Large intestine (tissue), 3 donors: ENCODE results near the gene PBX1. TPM values are rescaled to one million over a fixed set of nuclear protein-coding genes. Genes with fewer than 3 reads are reported as not detected.
A peak's percentile ranks its signal among the peaks of the same experiment; 100 is the strongest.

Experiments used
- DNase-seq, 2 donors: peaks; one replicate each; pipeline versions ENCODE4 v3.0.0 to v3.0.0-alpha.2; 2013
- H3K27ac ChIP-seq: one replicate; pipeline ENCODE4 v1.5.1; 2013; ENCODE audit warnings: low read length
- H3K27me3 ChIP-seq: 2 replicates; pipeline ENCODE4 v1.6.1; 2013; ENCODE audit warnings: low read length; ENCODE audit not compliant: control insufficient read depth, insufficient read depth
- H3K36me3 ChIP-seq: 2 replicates; pipeline ENCODE4 v1.6.1; 2013; ENCODE audit warnings: low read length; ENCODE audit not compliant: control insufficient read depth, insufficient read depth
- H3K4me1 ChIP-seq: one replicate; pipeline ENCODE4 v1.6.1; 2013; ENCODE audit warnings: low read length; ENCODE audit not compliant: control insufficient read depth, insufficient read depth
- H3K4me3 ChIP-seq: one replicate; pipeline ENCODE4 v1.5.1; 2013; ENCODE audit warnings: low read length
- H3K9me3 ChIP-seq: one replicate; pipeline ENCODE4 v1.6.1; 2013; ENCODE audit warnings: mild to moderate bottlenecking, low read depth, low read length, moderate library complexity; ENCODE audit not compliant: control insufficient read depth
- WGBS: methylation state at CpG from one replicate; pipeline ENCODE4 v1.1.5; 2013; ENCODE audit warnings: low lambda C conversion rate; ENCODE audit not compliant: insufficient coverage; 5-methylcytosine and 5-hydroxymethylcytosine counted together
- polyA plus RNA-seq: library from polyadenylated mRNA; unstranded; fragments of 120-200 nt; gene quantifications from one replicate; pipeline ENCODE4 v1.2.1, GENCODE V29; 2013

The PBX1 gene
- polyA plus RNA-seq, 1 donor: 60.8 TPM

DNA sequence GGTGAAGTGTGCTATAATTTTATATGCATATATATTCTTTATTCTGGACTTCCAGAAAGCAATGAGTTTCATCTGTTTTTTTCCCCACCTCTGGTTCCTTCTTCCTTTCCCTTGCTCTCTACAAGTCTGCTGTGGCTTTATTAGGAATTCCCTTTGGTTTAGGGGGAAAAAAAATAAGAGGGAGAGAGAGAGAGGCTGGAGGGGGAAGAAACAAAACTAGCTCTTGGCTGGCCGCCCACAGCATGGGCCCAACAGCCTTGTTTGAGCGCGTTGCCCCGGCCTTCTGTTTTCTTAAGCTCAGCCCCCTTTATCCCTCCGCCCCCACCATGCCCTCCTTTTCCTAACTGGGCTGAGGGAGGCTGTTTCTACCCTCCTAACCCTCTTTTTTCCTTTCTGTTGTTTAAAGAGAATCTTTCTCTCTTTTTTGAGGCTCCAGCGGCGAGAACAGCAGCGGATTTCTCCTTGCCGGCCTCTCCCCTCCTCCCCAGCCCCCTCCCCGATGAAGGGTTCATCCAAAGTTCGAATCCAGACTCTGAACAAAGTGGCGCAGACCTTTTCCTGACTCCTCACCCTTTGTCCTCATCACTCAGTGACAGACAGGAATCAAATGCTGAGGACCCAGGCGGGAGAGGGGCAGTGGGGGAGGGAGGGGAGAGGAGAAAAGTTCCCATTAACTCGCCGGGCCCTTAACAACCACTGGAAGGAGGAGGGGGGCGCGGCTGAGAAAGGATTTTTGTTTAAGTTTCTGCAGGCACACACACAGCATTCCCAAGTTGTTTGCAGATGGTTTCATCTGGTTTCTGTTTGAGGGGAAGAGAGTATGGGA, 29.7 kb downstream of the PBX1 start:
- Histone ChIP-seq H3K4me3 (peak overlapping the region; percentile 16), H3K36me3 (peaks cover 29% of the 10 kb centered on the region), H3K9me3 (no peaks in the 10 kb centered on the region), H3K27ac (peak overlapping the region; percentile 66), H3K4me1 (peaks cover 30% of the 10 kb centered on the region), H3K27me3 (no peaks in the 10 kb centered on the region)
- WGBS: no CpG with 5 or more reads among the region's 17 CpGs
- DNase-seq: peak in 1 of 2 donors; percentile 74

GRCh38 chr1:164589408-164589807, 30.4 kb downstream of the PBX1 start:
- Histone ChIP-seq H3K9me3 (no peaks in the 10 kb centered on the region), H3K36me3 (peaks cover 26% of the 10 kb centered on the region), H3K4me1 (peaks cover 30% of the 10 kb centered on the region), H3K27me3 (no peaks in the 10 kb centered on the region), H3K4me3 (peak overlapping the region; percentile 16), H3K27ac (peak overlapping the region; percentile 66)
- no peak for DNase-seq
- WGBS: 13% methylated on average over 1 of the region's 3 CpGs

DNA sequence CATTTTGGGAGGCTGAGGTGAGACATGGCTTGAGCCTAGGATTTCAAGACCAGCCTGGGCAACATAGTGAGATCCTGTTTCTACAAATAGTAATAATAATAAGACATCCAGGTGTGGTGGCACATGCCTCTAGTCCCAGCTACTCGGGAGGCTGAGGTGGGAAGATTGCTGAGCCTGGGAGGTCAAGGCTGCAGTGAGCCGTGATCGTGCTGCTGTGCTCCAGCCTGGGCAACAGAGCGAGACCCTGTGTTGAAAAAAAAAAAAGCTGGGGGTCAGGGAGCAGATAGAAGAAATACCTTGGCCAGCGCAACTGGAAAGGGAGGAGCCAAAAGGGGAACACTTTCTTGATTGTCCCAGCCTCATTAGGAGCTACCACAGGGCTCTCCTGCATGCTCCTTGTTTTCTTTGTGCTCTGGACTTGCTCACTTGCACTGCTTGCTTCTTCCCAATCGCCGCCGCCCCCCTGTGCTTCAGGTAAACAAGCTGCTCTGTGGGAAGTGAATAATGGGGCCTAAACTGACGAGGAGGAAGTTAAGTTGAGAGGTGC, 31.1 kb downstream of the PBX1 start:
- DNase-seq: peak in 1 of 2 donors; percentile 42
- no peak overlapping the region for H3K4me3 ChIP-seq
- peaks cover 24% of the 10 kb centered on the region for H3K36me3 ChIP-seq
- peak overlapping the region; percentile 22 for H3K27ac ChIP-seq
- no CpG with 5 or more reads among the region's 9 CpGs for WGBS
- no peaks in the 10 kb centered on the region for H3K9me3 ChIP-seq
- no peaks in the 10 kb centered on the region for H3K27me3 ChIP-seq
- H3K4me1 ChIP-seq: peaks cover 30% of the 10 kb centered on the region

DNA sequence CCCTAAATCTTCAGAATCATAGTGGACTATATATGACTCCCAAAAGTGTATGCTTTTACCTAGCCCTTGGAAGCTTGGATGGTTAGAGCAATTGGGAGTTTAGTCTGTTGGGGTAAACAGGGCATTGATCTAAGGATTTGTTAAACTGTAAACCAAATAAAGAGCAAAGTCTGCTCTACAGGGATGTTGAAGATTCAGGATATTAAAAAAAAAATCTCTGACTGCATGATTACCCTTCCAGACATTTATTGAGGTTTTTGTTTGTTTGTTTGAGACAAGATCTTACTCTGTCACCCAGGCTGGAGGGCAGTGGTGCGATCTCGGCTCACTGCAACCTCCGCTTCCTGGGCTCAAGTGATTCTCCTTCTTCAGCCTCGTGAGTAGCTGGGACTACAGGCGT, 31.6 kb downstream of the PBX1 start:
- WGBS: no CpG with 5 or more reads among the region's 5 CpGs
- Histone ChIP-seq H3K27me3 (no peaks in the 10 kb centered on the region), H3K4me3 (no peak overlapping the region), H3K27ac (peak overlapping the region; percentile 22), H3K36me3 (peaks cover 22% of the 10 kb centered on the region), H3K9me3 (no peaks in the 10 kb centered on the region), H3K4me1 (peaks cover 30% of the 10 kb centered on the region)
- no peak for DNase-seq

DNA sequence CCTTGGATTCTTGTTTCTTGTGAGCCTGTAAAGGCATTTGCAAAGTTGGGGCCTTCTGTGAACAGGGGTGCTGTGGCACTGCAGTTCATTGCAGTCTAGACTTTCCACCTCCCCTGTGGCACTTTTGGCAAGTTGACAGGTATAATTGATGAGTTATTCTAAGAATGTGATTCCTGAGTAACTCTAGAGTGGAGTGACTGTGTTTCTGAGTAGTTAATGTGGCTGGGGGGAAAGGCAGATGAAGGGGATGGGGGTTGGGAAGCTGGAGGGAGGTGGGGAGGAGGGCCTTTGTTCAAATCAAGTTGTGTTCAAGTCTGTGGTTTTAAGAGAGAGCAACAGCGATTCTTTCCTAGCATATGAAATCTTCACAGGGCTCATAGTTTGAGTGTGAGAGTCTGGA, 32.9 kb downstream of the PBX1 start:
- H3K36me3 ChIP-seq: peaks cover 16% of the 10 kb centered on the region
- H3K4me1 ChIP-seq: peaks cover 35% of the 10 kb centered on the region
- H3K27me3 ChIP-seq: no peaks in the 10 kb centered on the region
- WGBS: no CpG with 5 or more reads among the region's 1 CpG
- no peaks in the 10 kb centered on the region for H3K9me3 ChIP-seq
- H3K4me3 ChIP-seq: no peak overlapping the region
- H3K27ac ChIP-seq: no peak overlapping the region
- no peak for DNase-seq

GRCh38 chr1:164592634-164593033, 33.6 kb downstream of the PBX1 start:
- no peak overlapping the region for H3K4me3 ChIP-seq
- no peaks in the 10 kb centered on the region for H3K9me3 ChIP-seq
- DNase-seq: no peak
- H3K27me3 ChIP-seq: no peaks in the 10 kb centered on the region
- no CpG with 5 or more reads among the region's 5 CpGs for WGBS
- peaks cover 34% of the 10 kb centered on the region for H3K4me1 ChIP-seq
- no peak overlapping the region for H3K27ac ChIP-seq
- peaks cover 20% of the 10 kb centered on the region for H3K36me3 ChIP-seq

GRCh38 chr1:164595212-164595611, 36.2 kb downstream of the PBX1 start:
- DNase-seq: no peak

GRCh38 chr1:164596172-164596571, 37.2 kb downstream of the PBX1 start:
- DNase-seq: peak in 1 of 2 donors; percentile 45
- no peaks in the 10 kb centered on the region for H3K27me3 ChIP-seq
- H3K9me3 ChIP-seq: no peaks in the 10 kb centered on the region
- no peak overlapping the region for H3K4me3 ChIP-seq
- no peak overlapping the region for H3K27ac ChIP-seq
- no CpG with 5 or more reads among the region's 1 CpG for WGBS
- peaks cover 25% of the 10 kb centered on the region for H3K36me3 ChIP-seq
- H3K4me1 ChIP-seq: peaks cover 12% of the 10 kb centered on the region

More at GRCh38 chr1:164595212-164595611, 36.2 kb downstream of the PBX1 start:
- WGBS: no CpG with 5 or more reads among the region's 4 CpGs
- no peak overlapping the region for H3K27ac ChIP-seq
- H3K4me3 ChIP-seq: no peak overlapping the region
- peaks cover 21% of the 10 kb centered on the region for H3K36me3 ChIP-seq
- H3K9me3 ChIP-seq: no peaks in the 10 kb centered on the region
- H3K27me3 ChIP-seq: no peaks in the 10 kb centered on the region
- peaks cover 14% of the 10 kb centered on the region for H3K4me1 ChIP-seq

DNA sequence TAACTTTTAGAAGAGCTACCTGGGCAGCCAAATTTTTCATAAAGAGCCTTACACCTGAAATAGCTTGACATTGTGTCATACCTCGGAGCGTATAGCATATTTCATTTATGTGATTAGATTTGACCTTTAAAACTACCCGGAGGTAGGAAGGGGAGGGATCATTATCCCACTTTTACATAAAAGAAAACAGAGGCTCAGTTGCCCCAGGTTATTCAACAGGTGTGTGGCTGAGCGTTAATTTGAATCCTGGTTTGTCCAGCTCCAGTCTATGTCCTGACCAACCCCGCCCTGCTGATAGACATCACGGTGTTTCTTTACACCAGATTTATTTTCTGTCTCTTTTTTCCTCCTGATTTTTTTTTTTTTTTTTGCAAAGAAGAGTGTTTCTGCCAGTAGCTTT, 39.7 kb downstream of the PBX1 start:
- H3K27me3 ChIP-seq: no peaks in the 10 kb centered on the region
- DNase-seq: peak in 1 of 2 donors; percentile 53
- WGBS: 33% methylated on average over 2 of the region's 6 CpGs
- peaks cover 22% of the 10 kb centered on the region for H3K36me3 ChIP-seq
- H3K9me3 ChIP-seq: no peaks in the 10 kb centered on the region
- H3K4me3 ChIP-seq: no peak overlapping the region
- peaks cover 31% of the 10 kb centered on the region for H3K4me1 ChIP-seq
- H3K27ac ChIP-seq: no peak overlapping the region

DNA sequence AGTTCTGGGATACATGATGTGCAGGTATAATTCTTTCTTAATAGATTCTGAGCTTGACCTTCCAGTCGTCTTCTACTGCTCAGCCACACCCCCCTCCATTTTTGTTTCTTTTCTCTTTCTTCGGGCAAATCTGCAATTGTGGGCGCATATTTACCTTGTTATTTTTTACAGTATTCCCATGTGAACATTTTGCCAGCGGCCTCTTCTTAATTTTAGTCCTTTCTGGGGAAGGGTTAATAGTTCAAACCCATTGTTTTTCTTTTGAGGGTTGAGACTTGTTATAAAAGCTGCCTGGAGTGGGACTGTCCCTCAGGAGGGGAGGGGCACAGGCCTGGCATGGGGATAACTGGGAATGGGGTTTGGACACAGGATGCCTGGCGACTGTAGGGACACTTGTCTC, 40.3 kb downstream of the PBX1 start:
- Histone ChIP-seq H3K36me3 (peaks cover 23% of the 10 kb centered on the region), H3K27me3 (no peaks in the 10 kb centered on the region), H3K9me3 (no peaks in the 10 kb centered on the region), H3K4me1 (peaks cover 31% of the 10 kb centered on the region), H3K4me3 (no peak overlapping the region), H3K27ac (no peak overlapping the region)
- no peak for DNase-seq
- 63% methylated on average over 3 of the region's 5 CpGs for WGBS
